Heart left ventricle (tissue), 16 donors: ENCODE results near the gene BLID. TPM values are rescaled to one million over a fixed set of nuclear protein-coding genes. Genes with fewer than 3 reads are reported as not detected.

ENCODE experiments used
- ATAC-seq, 4 donors: fragments of 200-7000 bp; cut with Tn5 transposase; one replicate each; pipeline ENCODE4 v1.9.1; 2020 to 2022; ENCODE audit warnings: moderate library complexity in 4 of 4, mild to moderate bottlenecking in 3 of 4, moderate number of reproducible peaks in 1 of 4
- DNase-seq, 5 donors: peaks; one replicate each; pipeline ENCODE4 v3.0.0-alpha.2; 2020
- H3K27ac ChIP-seq, 12 donors: fragments of 200-600 bp; sonication (generic) in 4 of 12; one replicate each; pipeline versions ENCODE4 v1.5.0 to v1.8.0; 2016 to 2022; ENCODE audit warnings: mild to moderate bottlenecking in 2 of 12
- H3K27me3 ChIP-seq, 9 donors: fragments of 200-600 bp; sonication (generic) in 2 of 9; one replicate each; pipeline versions ENCODE4 v1.5.1 to v1.8.0; 2016 to 2022; ENCODE audit warnings: mild to moderate bottlenecking in 3 of 9
- H3K36me3 ChIP-seq, 9 donors: fragments of 200-600 bp; sonication (generic) in 2 of 9; one replicate each; pipeline versions ENCODE4 v1.5.0 to v1.8.0; 2018 to 2022; ENCODE audit warnings: mild to moderate bottlenecking in 2 of 9
- H3K4me1 ChIP-seq, 12 donors: fragments of 200-600 bp; sonication (generic) in 4 of 12; one replicate each; pipeline versions ENCODE4 v1.5.0 to v1.8.0; 2016 to 2022; ENCODE audit warnings: mild to moderate bottlenecking in 3 of 12
- H3K4me3 ChIP-seq, 12 donors: fragments of 200-600 bp; sonication (generic) in 4 of 12; one replicate each; pipeline versions ENCODE4 v1.5.0 to v1.8.0; 2017 to 2022; ENCODE audit warnings: mild to moderate bottlenecking in 9 of 12, moderate library complexity in 4 of 12
- H3K9me3 ChIP-seq, 12 donors: fragments of 200-600 bp; sonication (generic) in 4 of 12; one replicate each; pipeline versions ENCODE4 v1.5.0 to v1.8.0; 2016 to 2022; ENCODE audit warnings: mild to moderate bottlenecking in 1 of 12
- CTCF ChIP-seq, 12 donors: fragments of 200-600 bp; sonication (generic) in 4 of 12; IDR thresholded peaks; one replicate each; pipeline versions ENCODE4 v1.5.0 to v1.8.0; 2018 to 2022; ENCODE audit warnings: antibody characterized with exemption in 12 of 12, mild to moderate bottlenecking in 5 of 12
- POLR2A ChIP-seq, 2 donors: fragments of 450-650 bp; IDR thresholded peaks; one replicate each; pipeline ENCODE4 v1.6.1; 2017; ENCODE audit warnings: antibody characterized with exemption in 2 of 2, mild to moderate bottlenecking in 2 of 2, moderate library complexity in 2 of 2
- WGBS, 4 donors: extraction: QIAGEN DNeasy Blood & Tissue Kit in 2 of 4; methylation state at CpG; one replicate each; pipeline versions ENCODE4 v1.1.5 to v1.1.7; 2013 to 2018; 5-methylcytosine and 5-hydroxymethylcytosine counted together
- intact Hi-C, 10 donors: fragments of 100-400 bp; cut with DNase I; formaldehyde crosslinking; loops; one replicate each; pipeline versions ENCODE4 v1.11.1 to v1.14.2; 2022
- polyA plus RNA-seq, 2 donors: library from polyadenylated mRNA; stranded (reverse); fragments of 200-250 nt; gene quantifications; one replicate each; pipeline ENCODE4 v1.2.3, GENCODE V29; 2013
- total RNA-seq, 9 donors: library from RNA; depleted of rRNA in 2 of 9; stranded (reverse); fragments of >200 nt in 2 of 9; fragmentation: NEBNext Ultra II Directional in 3 of 9; extraction: Animal tissue kit (Norgen Biotek cat#: 25700) in 3 of 9; gene quantifications; one replicate each; pipeline versions ENCODE4 v1.1.0 to v1.2.4, GENCODE V29; 2016 to 2023
- donor health status: ischemic (EF 13 %, LVEDD 7.1; RV severe dilation, severe dysfunction).
- donor health status: healthy with polysubstance abuse.
- donor health status: DM: no; HTN: yes; CAD: no.
- donor health status: DM: no; HTN: no; CAD: no.
- donor health status: ischemic (EF 25% LVEDD 6.9; RV normal size, moderate dysfunction).
- donor health status: ischemic (EF 25% LVEDD 5.7; RV mildly dilated, moderate dysfunction).
- donor health status: healthy.
- donor health status: DM: yes; HTN: yes; CAD: no.
- donor health status: ischemic (EF 35%, LVEDD 5.7; RV mildly dilated, moderate dysfunction).
- donor health status: nonischemic (EF 11% LVEDD 7.7; RV severe dilation, severe dysfunction).
- donor health status: DM: yes; HTN: yes; CAD: no.
- donor health status: PGD.
- donor health status: ischemic (EF 29% LVEDD 5.4; RV normal size, mild dysfunction).
- donor health status: nonischemic (EF 23%, LVEDD 6.1; RV moderate dilation, normal function).

Gene BLID
- total and polyA plus RNA-seq, 11 donors, result not detected

GRCh38 chr11:122103321-122103720, 12.7 kb downstream of the BLID start:
- no peak overlapping the region for H3K4me3 ChIP-seq
- WGBS, 4 donors, result 89 to 92% (median 89%) methylated on average over 6 of the region's 6 CpGs
- no peak for ATAC-seq
- no peak overlapping the region for H3K27ac ChIP-seq
- peaks cover 0 to 23% (median 4%) of the 10 kb centered on the region in 9 donors for H3K27me3 ChIP-seq
- no peak for TF ChIP-seq CTCF (IDR thresholded peaks at IDR 0.05)
- no peak for TF ChIP-seq POLR2A (IDR thresholded peaks at IDR 0.05)
- DNase-seq, result no peak
- no peaks in the 10 kb centered on the region for H3K9me3 ChIP-seq
- intact Hi-C loops, result loop anchor here (2.0 to 10.0 kb wide), 14 partner anchors 79 to 447 kb away; no protein-coding TSS in a partner anchor
- peaks cover 0 to 26% (median 10%) of the 10 kb centered on the region in 12 donors for H3K4me1 ChIP-seq
- H3K36me3 ChIP-seq, result no peaks in the 10 kb centered on the region

GRCh38 chr11:122102426-122102825, 13.6 kb downstream of the BLID start:
- Histone ChIP-seq H3K9me3 (no peaks in the 10 kb centered on the region), H3K36me3 (no peaks in the 10 kb centered on the region), H3K4me1 (peaks cover 0 to 23% (median 6%) of the 10 kb centered on the region in 12 donors), H3K27ac (peak overlapping the region; percentile 70 to 95 (median 89)), H3K27me3 (peaks cover 0 to 29% (median 4%) of the 10 kb centered on the region in 9 donors), H3K4me3 (peak overlapping the region in 5 of 12 donors; percentile 60 to 81 (median 69))
- no peak for TF ChIP-seq POLR2A (IDR thresholded peaks at IDR 0.05)
- no peak for TF ChIP-seq CTCF (IDR thresholded peaks at IDR 0.05)
- intact Hi-C loops, result loop anchor here (2.0 to 10.0 kb wide), 14 partner anchors 78 to 446 kb away; no protein-coding TSS in a partner anchor
- DNase-seq (no peak), ATAC-seq (no peak)
- 73 to 85% (median 80%) methylated on average over 4 of the region's 4 CpGs for WGBS, 4 donors

DNA sequence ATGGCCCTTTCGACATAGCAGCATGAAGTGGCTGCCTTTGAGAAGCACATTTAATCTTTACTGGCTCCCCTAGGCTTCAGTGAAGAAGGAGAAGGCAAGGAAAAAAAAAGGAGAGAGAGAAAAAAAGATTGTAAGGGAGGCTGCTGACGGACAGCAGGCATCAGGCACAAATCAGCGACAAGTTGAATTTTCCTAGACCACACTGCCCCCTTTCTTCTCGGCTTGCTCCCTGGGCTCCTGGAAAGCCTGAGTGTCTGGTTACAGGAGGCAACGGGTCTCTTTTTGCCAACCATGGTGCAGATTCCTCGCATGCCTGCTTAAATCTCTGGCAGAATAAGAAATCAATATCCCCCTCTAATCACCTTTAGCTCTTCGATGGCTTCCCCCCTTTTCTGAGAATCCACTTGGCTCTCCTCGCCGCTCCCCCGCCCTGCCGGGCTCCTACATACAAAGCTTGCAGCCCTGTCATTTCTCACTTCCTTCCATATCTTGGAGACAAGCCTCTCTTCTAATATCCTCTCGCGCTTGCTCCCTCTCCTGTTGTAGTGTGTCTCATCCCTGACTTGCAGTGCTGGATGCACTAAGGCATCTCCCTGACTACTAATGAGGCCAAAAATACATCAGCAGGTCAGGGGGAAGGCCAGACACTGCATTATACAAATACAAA, 14.3 kb downstream of the BLID start:
- DNase-seq (peak; percentile 66 to 76 (median 67)), ATAC-seq (peak; percentile 82 to 89 (median 88))
- intact Hi-C loops, result loop anchor here (1.0 to 10.0 kb wide), 20 partner anchors 77 to 447 kb away; no protein-coding TSS in a partner anchor
- peak overlapping the region; percentile 34 to 81 (median 61) for H3K4me3 ChIP-seq
- no peaks in the 10 kb centered on the region for H3K9me3 ChIP-seq
- 1 to 3% (median 2%) methylated on average over 13 of the region's 13 CpGs for WGBS, 4 donors
- no peaks in the 10 kb centered on the region for H3K36me3 ChIP-seq
- H3K27ac ChIP-seq, result peak overlapping the region; percentile 70 to 95 (median 89)
- peaks cover 0 to 25% (median 6%) of the 10 kb centered on the region in 12 donors for H3K4me1 ChIP-seq
- TF ChIP-seq POLR2A (IDR thresholded peaks at IDR 0.05) (no peak), CTCF (IDR thresholded peaks at IDR 0.05) (peak; percentile 35 to 80 (median 61))
- peaks cover 0 to 29% (median 4%) of the 10 kb centered on the region in 9 donors for H3K27me3 ChIP-seq

- intact Hi-C loops, result loop anchor here (1.0 to 10.0 kb wide), 21 partner anchors 76 to 446 kb away; no protein-coding TSS in a partner anchor
- Histone ChIP-seq H3K36me3 (no peaks in the 10 kb centered on the region), H3K27ac (peak overlapping the region; percentile 70 to 95 (median 89)), H3K27me3 (peaks cover 0 to 29% (median 4%) of the 10 kb centered on the region in 9 donors), H3K4me3 (peak overlapping the region; percentile 34 to 81 (median 61)), H3K9me3 (no peaks in the 10 kb centered on the region), H3K4me1 (peaks cover 0 to 29% (median 6%) of the 10 kb centered on the region in 12 donors)
- WGBS, 4 donors, result 6 to 8% (median 7%) methylated on average over 11 of the region's 11 CpGs
- TF ChIP-seq POLR2A (IDR thresholded peaks at IDR 0.05) (peak in 1 of 2 donors; percentile 34), CTCF (IDR thresholded peaks at IDR 0.05) (no peak)
- DNase-seq (peak; percentile 38 to 71 (median 57)), ATAC-seq (peak; percentile 46 to 69 (median 57))
Measured at GRCh38 chr11:122100756-122101080, 15.3 kb downstream of the BLID start.
